Measurements from ENCODE around the gene UBXN2A. TPM values are rescaled to one million over a fixed set of nuclear protein-coding genes. Genes with fewer than 3 reads are reported as not detected.

UBXN2A gene
- total and polyA plus RNA-seq, 4 donors: 2.7 to 6.3 (median 4.9) TPM

GRCh38 chr2:24019729-24020128 is 79.5 kb downstream of the UBXN2A start:
- Histone ChIP-seq H3K27me3 (ENCODE audit: control insufficient read depth in 4 of 4, insufficient read depth in 4 of 4, low read length in 3 of 4) (no peaks in the 10 kb centered on the region), H3K9me3 (ENCODE audit: control insufficient read depth in 4 of 4, low read length in 3 of 4) (no peaks in the 10 kb centered on the region), H3K27ac (ENCODE audit: low read depth in 1 of 2, low read length in 2 of 2) (no peak overlapping the region), H3K4me3 (ENCODE audit: low read depth in 1 of 3, low read length in 3 of 3) (no peak overlapping the region), H3K36me3 (ENCODE audit: control insufficient read depth in 4 of 4, insufficient read depth in 3 of 4, low read depth in 1 of 4, low read length in 3 of 4) (no peaks in the 10 kb centered on the region), H3K9ac (ENCODE audit: low read depth in 1 of 2, low read length in 2 of 2) (no peak overlapping the region), H3K4me1 (ENCODE audit: control insufficient read depth in 4 of 4, insufficient read depth in 4 of 4, low read length in 3 of 4) (no peaks in the 10 kb centered on the region)
- TF ChIP-seq NR2F2 (IDR thresholded peaks at IDR 0.05): no peak
- DNase-seq (ENCODE audit: low spot score): no peak
- WGBS: 91% methylated on average over 5 of the region's 5 CpGs

DNA sequence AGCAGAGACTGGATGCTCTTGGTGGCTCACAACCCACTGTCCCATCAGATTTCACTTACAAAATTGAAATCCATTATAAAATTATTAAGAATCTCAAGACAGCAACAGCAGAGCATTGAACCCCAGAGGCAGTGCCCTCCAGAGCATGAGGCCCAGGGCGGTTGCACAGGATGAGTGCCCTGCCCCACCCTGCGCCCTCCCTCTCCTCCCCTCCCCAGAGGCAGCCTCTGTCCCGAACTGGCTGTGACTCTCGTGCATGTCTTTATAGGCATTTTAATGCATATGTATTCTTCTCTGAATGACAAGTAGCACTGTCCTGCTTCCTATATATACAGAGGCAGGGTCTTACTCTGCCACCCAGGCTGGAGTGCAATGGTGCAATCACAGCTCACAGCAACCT is 80.0 kb downstream of the UBXN2A start:
- no peaks in the 10 kb centered on the region for H3K27me3 ChIP-seq (ENCODE audit: control insufficient read depth in 4 of 4, insufficient read depth in 4 of 4, low read length in 3 of 4)
- TF ChIP-seq RAD21 (IDR thresholded peaks at IDR 0.05) (no peak), TAF1 (conservative IDR thresholded peaks at IDR 0.05) (no peak), CTCF (IDR thresholded peaks at IDR 0.05; ENCODE audit: low read depth, low read length, missing input control) (no peak), FOXA2 (IDR thresholded peaks at IDR 0.05) (no peak), HNF4A (conservative IDR thresholded peaks at IDR 0.05) (no peak), NR2F2 (IDR thresholded peaks at IDR 0.05) (no peak), HNF4G (IDR thresholded peaks at IDR 0.05) (no peak), GABPA (IDR thresholded peaks at IDR 0.05 in 1 of 2, conservative IDR thresholded peaks at IDR 0.05 in 1 of 2) (no peak), JUND (IDR thresholded peaks at IDR 0.05) (no peak), EGR1 (IDR thresholded peaks at IDR 0.05; ENCODE audit: low read depth in 2 of 2) (no peak), YY1 (IDR thresholded peaks at IDR 0.05) (no peak), SP1 (IDR thresholded peaks at IDR 0.05) (no peak)
- TF ChIP-seq, protein P1, sequence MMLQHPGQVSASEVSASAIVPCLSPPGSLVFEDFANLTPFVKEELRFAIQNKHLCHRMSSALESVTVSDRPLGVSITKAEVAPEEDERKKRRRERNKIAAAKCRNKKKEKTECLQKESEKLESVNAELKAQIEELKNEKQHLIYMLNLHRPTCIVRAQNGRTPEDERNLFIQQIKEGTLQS (IDR thresholded peaks at IDR 0.05): no peak
- TF ChIP-seq, protein P2, sequence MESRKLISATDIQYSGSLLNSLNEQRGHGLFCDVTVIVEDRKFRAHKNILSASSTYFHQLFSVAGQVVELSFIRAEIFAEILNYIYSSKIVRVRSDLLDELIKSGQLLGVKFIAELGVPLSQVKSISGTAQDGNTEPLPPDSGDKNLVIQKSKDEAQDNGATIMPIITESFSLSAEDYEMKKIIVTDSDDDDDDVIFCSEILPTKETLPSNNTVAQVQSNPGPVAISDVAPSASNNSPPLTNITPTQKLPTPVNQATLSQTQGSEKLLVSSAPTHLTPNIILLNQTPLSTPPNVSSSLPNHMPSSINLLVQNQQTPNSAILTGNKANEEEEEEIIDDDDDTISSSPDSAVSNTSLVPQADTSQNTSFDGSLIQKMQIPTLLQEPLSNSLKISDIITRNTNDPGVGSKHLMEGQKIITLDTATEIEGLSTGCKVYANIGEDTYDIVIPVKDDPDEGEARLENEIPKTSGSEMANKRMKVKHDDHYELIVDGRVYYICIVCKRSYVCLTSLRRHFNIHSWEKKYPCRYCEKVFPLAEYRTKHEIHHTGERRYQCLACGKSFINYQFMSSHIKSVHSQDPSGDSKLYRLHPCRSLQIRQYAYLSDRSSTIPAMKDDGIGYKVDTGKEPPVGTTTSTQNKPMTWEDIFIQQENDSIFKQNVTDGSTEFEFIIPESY (IDR thresholded peaks at IDR 0.05): no peak
- no peak overlapping the region for H3K9ac ChIP-seq (ENCODE audit: low read depth in 1 of 2, low read length in 2 of 2)
- H3K27ac ChIP-seq (ENCODE audit: low read depth in 1 of 2, low read length in 2 of 2): no peak overlapping the region
- no peaks in the 10 kb centered on the region for H3K9me3 ChIP-seq (ENCODE audit: control insufficient read depth in 4 of 4, low read length in 3 of 4)
- H3K4me3 ChIP-seq (ENCODE audit: low read depth in 1 of 3, low read length in 3 of 3): no peak overlapping the region
- no peaks in the 10 kb centered on the region for H3K4me1 ChIP-seq (ENCODE audit: control insufficient read depth in 4 of 4, insufficient read depth in 4 of 4, low read length in 3 of 4)
- WGBS: 90% methylated on average over 4 of the region's 4 CpGs
- DNase-seq (ENCODE audit: low spot score): no peak
- peaks cover 0 to 4% (median 0%) of the 10 kb centered on the region in 4 donors for H3K36me3 ChIP-seq (ENCODE audit: control insufficient read depth in 4 of 4, insufficient read depth in 3 of 4, low read depth in 1 of 4, low read length in 3 of 4)

- H3K36me3 ChIP-seq (ENCODE audit: control insufficient read depth in 4 of 4, insufficient read depth in 3 of 4, low read depth in 1 of 4, low read length in 3 of 4): peaks cover 0 to 5% (median 0%) of the 10 kb centered on the region in 4 donors
- TF ChIP-seq REST (IDR thresholded peaks at IDR 0.05) (no peak), RAD21 (IDR thresholded peaks at IDR 0.05) (peak; percentile 65 to 85), TAF1 (conservative IDR thresholded peaks at IDR 0.05) (no peak), NR2F2 (IDR thresholded peaks at IDR 0.05) (no peak), CTCF (IDR thresholded peaks at IDR 0.05; ENCODE audit: low read depth, low read length, missing input control) (peak; percentile 39), YY1 (IDR thresholded peaks at IDR 0.05) (no peak)
- H3K4me3 ChIP-seq (ENCODE audit: low read depth in 1 of 3, low read length in 3 of 3): no peak overlapping the region
- no peak overlapping the region for H3K27ac ChIP-seq (ENCODE audit: low read depth in 1 of 2, low read length in 2 of 2)
- H3K4me1 ChIP-seq (ENCODE audit: control insufficient read depth in 4 of 4, insufficient read depth in 4 of 4, low read length in 3 of 4): no peaks in the 10 kb centered on the region
- H3K9me3 ChIP-seq (ENCODE audit: control insufficient read depth in 4 of 4, low read length in 3 of 4): no peaks in the 10 kb centered on the region
- H3K27me3 ChIP-seq (ENCODE audit: control insufficient read depth in 4 of 4, insufficient read depth in 4 of 4, low read length in 3 of 4): no peaks in the 10 kb centered on the region
- peak; percentile 48 for DNase-seq (ENCODE audit: low spot score)
- 80% methylated on average over 19 of the region's 19 CpGs for WGBS
- no peak overlapping the region for H3K9ac ChIP-seq (ENCODE audit: low read depth in 1 of 2, low read length in 2 of 2)
Measured at GRCh38 chr2:24021122-24021998, 81.1 kb downstream of the UBXN2A start.

All from liver (tissue), 9 donors.